Motor neuron (in vitro differentiated cells): ENCODE data around the gene KMO. TPM values are rescaled to one million over a fixed set of nuclear protein-coding genes. Genes with fewer than 3 reads are reported as not detected.

Source experiments
- ATAC-seq, 8 experiments: fragments of 200-7000 bp; cut with Tn5 transposase; replicated peaks in 6 of 8; 2 replicates each; pipeline ENCODE4 v1.8.0; 2021; ENCODE audit warnings: mild to moderate bottlenecking in 8 of 8, moderate library complexity in 8 of 8
- H3K27ac ChIP-seq, 2 donors: fragments of 250-450 bp; sonication (Bioruptor Pico); 2 replicates each; pipeline ENCODE4 v1.9.0; 2021; ENCODE audit warnings: antibody characterized with exemption in 2 of 2, mild to moderate bottlenecking in 2 of 2, moderate library complexity in 1 of 2
- H3K4me1 ChIP-seq, 2 donors: fragments of 250-450 bp; sonication (Bioruptor Pico); replicated peaks in 1 of 2; 2 replicates each; pipeline ENCODE4 v1.6.1; 2021; ENCODE audit warnings: antibody characterized with exemption in 2 of 2, mild to moderate bottlenecking in 2 of 2, moderate library complexity in 1 of 2
- H3K4me3 ChIP-seq, 5 donors: fragments of 250-450 bp; sonication (Bioruptor Pico); 2 replicates each; pipeline ENCODE4 v1.9.0; 2021; ENCODE audit warnings: antibody characterized with exemption in 5 of 5, mild to moderate bottlenecking in 5 of 5, moderate library complexity in 4 of 5
- WGBS, 10 experiments: fragments of 450-650 bp; shearing (Covaris generic); methylation state at CpG; one replicate each; pipeline ENCODE4 v1.0.0; 2022; 5-methylcytosine and 5-hydroxymethylcytosine counted together
- in situ Hi-C, 9 experiments: fragments of 400-800 bp; cut with MboI; loops; one replicate each; pipeline ENCODE4 v1.15.0; 2021; ENCODE audit warnings: low sequenced_read_pairs in 9 of 9, low pct_unique_long_range_greater_than_20kb in 2 of 9; ENCODE audit not compliant: unreplicated experiment in 9 of 9
- total RNA-seq, 8 experiments: library from RNA; unstranded; fragments of 300-600 nt; gene quantifications; 2 replicates each; pipeline versions ENCODE4 v1.2.3 to v1.2.4, GENCODE V29; 2022

The KMO gene
- total RNA-seq, 8 experiments from 2014 or later: 0.05 to 0.57 (median 0.15) TPM

DNA sequence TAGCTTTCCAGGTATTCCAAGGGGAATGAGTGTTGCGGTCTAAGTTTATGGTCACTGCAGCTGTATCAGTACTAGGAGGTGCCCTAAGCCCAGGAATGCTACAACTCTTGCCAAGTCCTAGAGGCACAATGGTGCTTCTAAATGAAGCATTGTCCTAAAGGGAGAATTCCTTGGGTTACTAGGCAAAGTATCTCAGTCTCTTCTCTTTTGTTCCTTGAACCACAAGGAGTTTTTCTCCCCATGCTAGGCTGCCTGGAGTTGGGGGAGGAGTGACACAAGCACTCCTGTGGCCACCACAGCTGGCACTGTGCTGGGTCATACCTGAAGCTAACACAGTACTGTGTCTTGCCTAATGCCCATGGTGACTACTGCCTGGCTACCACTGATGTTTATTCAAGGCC is 50.7 kb downstream of the KMO start:
- no peaks in the 10 kb centered on the region for H3K4me1 ChIP-seq
- no peak overlapping the region for H3K4me3 ChIP-seq
- ATAC-seq: peak in 1 of 8 experiments; percentile 78
- in situ Hi-C loops: no loop called here
- H3K27ac ChIP-seq: no peak overlapping the region
- 89 to 100% (median 100%) methylated on average over 1 of the region's 1 CpG; no CpG with 5 or more reads in 4 of the 10 experiments for WGBS, 10 experiments

DNA sequence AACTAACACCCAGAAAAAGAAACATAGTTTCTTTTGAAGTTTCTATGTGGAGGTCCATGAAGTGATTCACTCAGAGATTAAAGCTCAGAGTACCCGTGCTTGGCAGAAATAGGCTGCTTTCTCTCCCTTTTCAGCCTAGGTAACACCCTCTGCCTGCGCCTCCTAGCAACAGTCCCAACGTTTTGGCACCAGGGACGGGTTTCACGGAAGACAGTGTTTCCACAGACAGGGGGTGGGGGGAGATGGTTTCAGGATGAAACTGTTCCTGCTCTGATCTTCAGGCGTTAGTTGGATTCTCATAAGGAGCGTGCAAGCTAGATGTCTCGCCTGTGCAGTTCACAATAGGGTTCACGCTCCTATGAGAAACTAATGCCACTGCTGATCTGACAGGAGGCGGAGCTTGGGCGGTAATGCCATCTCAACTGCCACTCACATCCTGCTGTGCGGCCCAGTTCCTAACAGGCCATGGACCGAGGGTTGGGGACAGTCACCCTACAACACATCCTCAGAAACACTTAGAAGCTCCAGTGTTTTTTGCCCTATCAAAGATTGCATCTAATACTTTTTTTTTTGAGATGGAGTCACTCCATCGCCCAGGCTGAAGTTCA is 54.8 kb downstream of the KMO start:
- in situ Hi-C loops: no loop called here
- no peaks in the 10 kb centered on the region for H3K4me1 ChIP-seq
- 20 to 93% (median 87%) methylated on average over 1 to 12 of the region's 14 CpGs; no CpG with 5 or more reads in 2 of the 10 experiments for WGBS, 10 experiments
- no peak overlapping the region for H3K4me3 ChIP-seq
- no peak overlapping the region for H3K27ac ChIP-seq
- peak in 1 of 8 experiments; percentile 63 for ATAC-seq

DNA sequence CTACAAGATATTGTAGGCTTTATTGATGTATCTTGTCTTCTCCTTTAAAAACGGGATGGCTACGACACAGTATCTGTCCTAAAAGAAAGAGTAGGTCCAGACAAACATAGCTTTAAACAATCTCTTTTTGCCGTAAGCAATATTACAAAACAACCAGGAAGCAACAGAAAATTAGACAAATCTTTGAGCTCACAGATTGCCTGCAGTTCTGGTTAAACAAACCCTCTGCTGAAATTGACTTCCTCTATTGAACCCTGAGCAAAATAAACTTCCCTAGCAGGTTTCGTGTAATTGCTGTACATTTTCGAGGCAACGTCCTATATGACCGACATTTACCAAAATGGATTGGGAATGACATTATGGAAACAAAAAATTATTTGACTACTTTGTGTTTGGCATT is 57.3 kb downstream of the KMO start:
- in situ Hi-C loops: no loop called here
- no peak for ATAC-seq
- Histone ChIP-seq H3K4me1 (no peaks in the 10 kb centered on the region), H3K4me3 (no peak overlapping the region), H3K27ac (no peak overlapping the region)
- 43 to 100% (median 91%) methylated on average over 1 to 7 of the region's 7 CpGs; no CpG with 5 or more reads in 1 of the 10 experiments for WGBS, 10 experiments

DNA sequence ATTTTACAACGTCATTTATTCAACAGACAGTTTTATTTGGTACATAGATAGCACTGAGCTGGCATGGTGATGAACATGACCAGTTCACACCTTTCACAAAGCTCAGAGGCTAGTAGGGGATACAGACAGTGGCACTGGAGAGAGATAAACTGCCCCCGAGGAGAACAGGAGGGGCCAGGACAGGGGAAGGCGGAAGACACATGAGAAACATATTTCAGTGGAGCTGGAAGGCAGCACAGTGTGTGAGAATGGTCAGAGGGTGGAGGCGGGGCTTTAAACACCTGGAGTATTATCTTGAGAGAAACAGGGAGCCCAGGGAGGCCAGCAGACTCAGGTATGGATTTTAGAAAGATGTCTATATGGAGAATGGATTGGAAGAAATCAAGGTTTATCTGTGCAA is 58.5 kb downstream of the KMO start:
- 34 to 92% (median 76%) methylated on average over 2 to 4 of the region's 4 CpGs; no CpG with 5 or more reads in 1 of the 10 experiments for WGBS, 10 experiments
- Histone ChIP-seq H3K4me1 (no peaks in the 10 kb centered on the region), H3K4me3 (no peak overlapping the region), H3K27ac (no peak overlapping the region)
- peak in 2 of 8 experiments; percentile 39 to 54 for ATAC-seq
- in situ Hi-C loops: no loop called here

DNA sequence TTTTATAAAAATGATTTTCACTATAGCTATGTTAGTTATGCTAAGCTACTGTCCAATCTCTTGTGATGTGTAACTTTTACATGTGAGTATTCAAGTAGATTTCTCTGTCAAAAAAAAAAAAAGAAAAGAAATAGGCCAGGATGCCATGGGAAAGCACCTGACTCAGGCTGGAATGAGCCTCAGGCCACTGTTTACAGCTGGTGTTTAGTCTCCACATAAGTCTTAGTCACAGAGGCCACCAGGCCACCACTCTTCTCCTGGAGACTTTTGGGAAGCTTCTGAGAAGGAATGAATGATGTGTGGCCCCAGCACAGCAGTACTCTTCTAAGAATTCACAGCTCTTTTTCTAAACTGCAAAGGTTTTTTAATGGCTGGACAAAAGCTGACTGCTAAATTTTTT is 59.1 kb downstream of the KMO start:
- Histone ChIP-seq H3K4me1 (no peaks in the 10 kb centered on the region), H3K27ac (no peak overlapping the region), H3K4me3 (no peak overlapping the region)
- peak in 6 of 8 experiments; percentile 29 to 91 (median 62) for ATAC-seq
- in situ Hi-C loops: no loop called here

DNA sequence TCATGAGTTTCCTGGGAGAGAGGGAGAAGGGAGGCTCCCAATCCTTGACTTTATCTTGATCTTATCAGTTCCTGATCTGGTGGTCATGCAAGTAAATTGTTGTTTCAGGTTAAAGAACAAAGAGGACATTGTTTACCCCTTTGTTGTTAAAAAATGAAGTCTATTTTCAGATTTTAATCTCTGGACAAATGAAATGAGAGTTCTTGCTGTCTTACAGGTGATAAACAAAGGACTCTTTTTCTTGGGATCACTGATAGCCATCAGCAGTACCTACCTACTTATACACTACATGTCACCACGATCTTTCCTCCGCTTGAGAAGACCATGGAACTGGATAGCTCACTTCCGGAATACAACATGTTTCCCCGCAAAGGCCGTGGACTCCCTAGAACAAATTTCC is 59.6 kb downstream of the KMO start:
- H3K4me3 ChIP-seq: no peak overlapping the region
- no peak overlapping the region for H3K27ac ChIP-seq
- no peaks in the 10 kb centered on the region for H3K4me1 ChIP-seq
- ATAC-seq: no peak
- WGBS, 10 experiments: 76 to 100% (median 94%) methylated on average over 2 to 5 of the region's 5 CpGs; no CpG with 5 or more reads in 1 of the 10 experiments
- in situ Hi-C loops: no loop called here

DNA sequence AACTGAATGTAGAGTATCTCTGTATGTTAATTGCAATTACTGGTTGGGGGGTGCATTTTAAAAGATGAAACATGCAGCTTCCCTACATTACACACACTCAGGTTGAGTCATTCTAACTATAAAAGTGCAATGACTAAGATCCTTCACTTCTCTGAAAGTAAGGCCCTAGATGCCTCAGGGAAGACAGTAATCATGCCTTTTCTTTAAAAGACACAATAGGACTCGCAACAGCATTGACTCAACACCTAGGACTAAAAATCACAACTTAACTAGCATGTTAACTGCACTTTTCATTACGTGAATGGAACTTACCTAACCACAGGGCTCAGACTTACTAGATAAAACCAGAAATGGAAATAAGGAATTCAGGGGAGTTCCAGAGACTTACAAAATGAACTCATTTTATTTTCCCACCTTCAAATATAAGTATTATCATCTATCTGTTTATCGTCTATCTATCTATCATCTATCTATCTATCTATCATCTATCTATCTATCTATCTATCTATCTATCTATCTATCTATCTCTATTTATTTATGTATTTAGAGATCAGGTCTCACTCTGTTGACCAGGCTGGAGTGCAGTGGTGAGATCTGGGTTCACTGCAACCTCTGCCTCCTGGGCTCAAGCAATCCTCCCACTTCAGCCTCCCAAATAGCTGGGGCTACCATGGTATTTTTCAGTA is 60.2 kb downstream of the KMO start:
- ATAC-seq: peak in 5 of 8 experiments; percentile 60 to 76 (median 70)
- Histone ChIP-seq H3K27ac (no peak overlapping the region), H3K4me3 (no peak overlapping the region), H3K4me1 (no peaks in the 10 kb centered on the region)
- in situ Hi-C loops: no loop called here
- WGBS, 10 experiments: 41 to 97% (median 93%) methylated on average over 2 to 3 of the region's 3 CpGs; no CpG with 5 or more reads in 1 of the 10 experiments

DNA sequence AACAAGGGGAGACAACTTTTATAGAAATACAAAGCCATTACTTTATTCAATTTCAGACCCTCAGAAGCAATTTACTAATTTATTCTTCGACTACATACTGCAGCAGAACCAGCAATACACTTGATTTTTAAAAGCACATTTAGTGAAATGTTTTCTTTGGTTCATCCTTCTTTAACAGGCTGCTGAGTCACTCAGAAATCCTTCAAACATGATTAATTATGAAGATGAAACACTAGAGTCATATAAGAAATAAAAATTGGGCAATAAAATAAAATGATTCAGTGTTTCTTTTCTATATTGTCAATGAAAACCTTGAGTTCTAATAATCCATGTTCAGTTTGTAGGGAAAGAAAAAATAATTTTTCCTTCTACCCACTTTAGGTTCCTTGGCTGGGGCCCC is 61.0 kb downstream of the KMO start:
- WGBS, 10 experiments: 43 to 100% (median 100%) methylated on average over 1 of the region's 1 CpG; no CpG with 5 or more reads in 2 of the 10 experiments
- no peak for ATAC-seq
- in situ Hi-C loops: no loop called here

DNA sequence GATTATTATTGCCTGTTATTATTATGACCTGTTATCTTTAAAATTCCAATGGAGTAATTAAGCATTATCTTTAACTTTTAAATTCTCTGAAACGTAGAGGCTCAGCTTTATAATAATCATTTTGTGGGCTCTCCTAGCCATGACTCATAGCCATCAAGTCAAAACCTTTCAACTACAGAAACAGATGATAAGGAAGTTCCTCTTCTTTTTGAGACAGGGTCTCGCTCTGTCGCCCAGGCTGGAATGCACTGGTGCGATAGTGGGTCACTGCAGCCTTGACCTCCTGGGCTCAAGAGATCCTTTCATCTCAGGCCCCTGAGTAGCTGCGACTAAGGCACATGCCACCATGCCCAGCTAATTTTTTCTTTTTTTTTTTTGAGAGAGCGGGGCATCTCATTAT is 64.5 kb downstream of the KMO start:
- no peak for ATAC-seq
- Histone ChIP-seq H3K27ac (no peak overlapping the region), H3K4me3 (no peak overlapping the region), H3K4me1 (no peaks in the 10 kb centered on the region)
- 67 to 100% (median 92%) methylated on average over 1 to 6 of the region's 6 CpGs for WGBS, 10 experiments
- in situ Hi-C loops: no loop called here

More for the DNA sequence above, 61.0 kb downstream of the KMO start:
- H3K4me1 ChIP-seq: no peaks in the 10 kb centered on the region
- no peak overlapping the region for H3K27ac ChIP-seq
- no peak overlapping the region for H3K4me3 ChIP-seq

DNA sequence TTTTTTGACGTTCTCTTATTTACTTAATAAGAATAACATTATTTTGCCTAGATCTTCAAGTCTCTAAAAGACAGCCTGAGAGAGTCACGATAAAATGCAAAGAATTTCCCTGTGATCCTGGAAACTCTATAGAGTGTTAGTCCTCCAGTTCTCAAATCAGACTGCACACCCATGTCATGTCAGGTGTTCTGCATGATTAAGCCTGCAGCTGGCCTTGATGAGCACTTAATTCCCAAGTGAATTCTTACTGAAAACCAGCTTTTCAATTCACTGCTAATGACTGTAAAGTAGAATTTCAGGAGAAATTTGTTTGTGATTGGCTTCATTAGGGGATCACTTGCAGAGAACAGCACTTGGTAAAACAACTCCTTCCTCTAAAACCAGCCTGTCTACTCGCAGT is 66.1 kb downstream of the KMO start:
- 29 to 100% (median 83%) methylated on average over 1 to 3 of the region's 3 CpGs; no CpG with 5 or more reads in 1 of the 10 experiments for WGBS, 10 experiments
- in situ Hi-C loops: no loop called here
- no peak for ATAC-seq

DNA sequence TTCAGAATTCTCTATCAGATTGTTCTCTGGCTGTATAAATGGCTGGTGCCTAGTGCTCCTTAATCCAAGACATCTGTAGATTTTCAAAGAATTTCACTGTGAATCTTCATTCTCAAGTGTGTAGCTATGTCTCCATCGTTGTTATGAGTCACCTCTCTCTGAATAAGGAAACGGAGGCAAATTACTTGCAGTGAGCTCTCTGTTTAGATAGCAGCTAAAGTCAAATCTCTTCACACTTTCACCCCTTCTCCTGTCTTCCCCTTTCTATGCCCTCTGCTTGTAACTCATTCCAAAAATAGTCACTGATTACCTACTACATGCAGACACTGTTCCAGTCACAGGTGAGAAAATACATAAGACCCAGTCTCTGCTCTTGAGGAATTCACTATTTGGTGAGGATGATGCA is 68.3 kb downstream of the KMO start:
- no peaks in the 10 kb centered on the region for H3K4me1 ChIP-seq
- ATAC-seq: peak in 2 of 8 experiments; percentile 33 to 40
- H3K27ac ChIP-seq: no peak overlapping the region
- in situ Hi-C loops: no loop called here
- 0 to 91% (median 82%) methylated on average over 2 of the region's 2 CpGs; no CpG with 5 or more reads in 1 of the 10 experiments for WGBS, 10 experiments
- no peak overlapping the region for H3K4me3 ChIP-seq

More for the DNA sequence above, 66.1 kb downstream of the KMO start:
- Histone ChIP-seq H3K4me3 (no peak overlapping the region), H3K4me1 (no peaks in the 10 kb centered on the region), H3K27ac (no peak overlapping the region)

DNA sequence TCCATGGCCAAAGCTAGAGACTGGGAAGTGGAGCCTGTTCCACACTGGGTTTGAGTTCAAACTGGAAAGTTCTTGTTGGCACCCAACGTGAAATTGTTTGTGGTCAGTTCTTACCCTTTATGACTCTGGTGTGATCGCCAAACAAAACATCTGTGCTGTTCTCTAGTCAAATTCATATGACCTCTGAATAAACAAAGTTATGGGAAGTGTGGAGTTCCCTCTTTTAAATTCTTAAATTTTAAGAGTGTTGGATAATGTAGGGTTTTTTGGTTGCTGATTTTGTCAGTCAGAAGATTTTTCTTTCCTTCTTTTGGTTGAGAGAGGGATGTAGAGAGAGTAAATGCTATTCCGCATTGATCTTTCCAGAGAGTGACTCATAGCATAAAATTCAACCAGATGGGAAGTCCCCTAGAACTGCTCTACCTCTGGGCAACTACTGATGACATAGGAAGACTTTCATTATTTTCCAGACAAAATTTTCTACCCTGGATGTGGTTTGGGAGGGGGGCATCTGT is 71.6 kb downstream of the KMO start:
- H3K4me3 ChIP-seq: no peak overlapping the region
- WGBS, 10 experiments: 38 to 100% (median 94%) methylated on average over 1 to 3 of the region's 3 CpGs
- peak in 2 of 8 experiments; percentile 72 to 96 for ATAC-seq
- no peaks in the 10 kb centered on the region for H3K4me1 ChIP-seq
- H3K27ac ChIP-seq: no peak overlapping the region
- in situ Hi-C loops: no loop called here

DNA sequence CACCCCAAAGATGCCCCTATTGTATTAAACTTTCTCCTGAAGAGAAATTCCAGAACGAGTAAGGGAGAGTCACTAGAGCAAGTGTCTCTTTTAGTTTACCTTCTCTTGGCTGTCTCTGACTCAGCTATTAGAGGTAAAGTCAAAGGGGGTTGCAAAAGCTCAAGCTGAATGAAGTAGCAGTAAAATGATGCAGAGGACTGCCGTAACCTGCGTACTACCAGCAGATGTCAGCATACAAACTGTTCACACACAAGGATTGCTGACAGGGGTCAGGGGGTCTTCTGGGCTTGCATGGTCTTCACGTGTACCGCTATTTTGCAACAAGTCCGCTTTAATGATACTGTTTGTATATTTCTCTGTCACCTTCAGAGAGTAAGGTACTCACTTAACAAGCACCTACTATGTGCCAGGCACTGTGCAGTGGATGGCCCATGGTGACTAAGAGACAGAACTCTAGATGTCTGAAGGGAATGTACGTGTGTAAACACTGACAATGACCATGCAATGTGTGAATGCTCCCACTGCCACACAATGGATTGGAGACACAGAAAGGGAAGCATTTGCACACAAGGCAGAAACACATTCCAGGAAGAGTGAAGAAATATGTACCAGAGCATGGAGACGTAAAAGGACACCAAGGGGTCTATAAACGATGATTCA is 73.1 kb downstream of the KMO start:
- Histone ChIP-seq H3K27ac (no peak overlapping the region), H3K4me1 (no peaks in the 10 kb centered on the region), H3K4me3 (no peak overlapping the region)
- in situ Hi-C loops: no loop called here
- peak in 1 of 8 experiments; percentile 31 for ATAC-seq
- 59 to 94% (median 84%) methylated on average over 2 to 9 of the region's 9 CpGs for WGBS, 10 experiments
